ENCODE results near the gene TRDN. TPM values are rescaled to one million over a fixed set of nuclear protein-coding genes. Genes with fewer than 3 reads are reported as not detected.

TRDN gene
- total and polyA plus RNA-seq, 2 donors (not counting 1 experiment from before 2014, with no cell fraction given), result not detected

DNA sequence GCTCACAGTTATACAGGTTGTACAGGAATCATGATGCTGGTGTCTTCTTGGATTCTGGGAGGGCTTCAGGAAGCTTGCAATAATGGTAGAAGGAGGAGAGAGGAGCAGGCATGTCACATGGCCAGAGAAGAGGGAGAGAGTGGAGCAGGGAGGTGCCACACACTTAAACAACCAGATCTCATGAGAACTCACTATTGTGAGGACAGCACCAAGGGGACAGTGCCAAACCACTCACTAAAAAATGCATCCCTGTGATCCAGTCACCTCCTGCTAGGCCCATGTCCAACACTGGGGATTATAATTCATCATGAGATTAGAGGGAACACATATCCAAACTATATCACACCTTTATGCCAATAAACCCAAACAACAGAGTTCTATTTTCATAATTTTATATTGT lies 67.2 kb downstream of the TRDN start:
- no peaks in the 10 kb centered on the region for H4K20me1 ChIP-seq (ENCODE audit: control insufficient read depth, extremely low read depth, insufficient read depth, low read length)
- no peaks in the 10 kb centered on the region for H3K36me3 ChIP-seq (ENCODE audit: control insufficient read depth, insufficient read depth, low read length)
- no peak overlapping the region for H3K27ac ChIP-seq (ENCODE audit: insufficient read depth, low read length)
- H3K27me3 ChIP-seq (ENCODE audit: control insufficient read depth, insufficient read depth, low read length), result no peaks in the 10 kb centered on the region
- no peak overlapping the region for H3K9ac ChIP-seq (ENCODE audit: insufficient read depth, low read length)
- H3K4me3 ChIP-seq (replicated peaks in 1 of 4; ENCODE audit: control extremely low read depth in 1 of 4, insufficient read depth in 1 of 4, low read depth in 3 of 4, low read length in 4 of 4), result no peak overlapping the region
- no peaks in the 10 kb centered on the region for H3K4me1 ChIP-seq (ENCODE audit: control insufficient read depth, extremely low read depth, insufficient read depth, low read length)
- no peaks in the 10 kb centered on the region for H3K9me3 ChIP-seq (ENCODE audit: control insufficient read depth, insufficient read depth, low read depth, low read length)
- H3K79me2 ChIP-seq (ENCODE audit: control insufficient read depth, insufficient read depth, low read length), result no peaks in the 10 kb centered on the region
- DNase-seq (ENCODE audit: low read depth in 2 of 2), result no peak
- no peak overlapping the region for H2AFZ ChIP-seq (ENCODE audit: low read length)
- TF ChIP-seq, protein P1, sequence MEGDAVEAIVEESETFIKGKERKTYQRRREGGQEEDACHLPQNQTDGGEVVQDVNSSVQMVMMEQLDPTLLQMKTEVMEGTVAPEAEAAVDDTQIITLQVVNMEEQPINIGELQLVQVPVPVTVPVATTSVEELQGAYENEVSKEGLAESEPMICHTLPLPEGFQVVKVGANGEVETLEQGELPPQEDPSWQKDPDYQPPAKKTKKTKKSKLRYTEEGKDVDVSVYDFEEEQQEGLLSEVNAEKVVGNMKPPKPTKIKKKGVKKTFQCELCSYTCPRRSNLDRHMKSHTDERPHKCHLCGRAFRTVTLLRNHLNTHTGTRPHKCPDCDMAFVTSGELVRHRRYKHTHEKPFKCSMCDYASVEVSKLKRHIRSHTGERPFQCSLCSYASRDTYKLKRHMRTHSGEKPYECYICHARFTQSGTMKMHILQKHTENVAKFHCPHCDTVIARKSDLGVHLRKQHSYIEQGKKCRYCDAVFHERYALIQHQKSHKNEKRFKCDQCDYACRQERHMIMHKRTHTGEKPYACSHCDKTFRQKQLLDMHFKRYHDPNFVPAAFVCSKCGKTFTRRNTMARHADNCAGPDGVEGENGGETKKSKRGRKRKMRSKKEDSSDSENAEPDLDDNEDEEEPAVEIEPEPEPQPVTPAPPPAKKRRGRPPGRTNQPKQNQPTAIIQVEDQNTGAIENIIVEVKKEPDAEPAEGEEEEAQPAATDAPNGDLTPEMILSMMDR (conservative IDR thresholded peaks at IDR 0.05 in 1 of 2, IDR thresholded peaks at IDR 0.05 in 1 of 2; ENCODE audit: low read depth in 1 of 2, low read length in 2 of 2), result no peak
- no peak for TF ChIP-seq EZH2 (IDR thresholded peaks at IDR 0.05; ENCODE audit: low read length, missing control alignments)
- no peak overlapping the region for H3K4me2 ChIP-seq (ENCODE audit: extremely low read depth, insufficient read depth, low read length)

GRCh38 chr6:123565529-123565928 lies 71.2 kb downstream of the TRDN start:
- Histone ChIP-seq H2AFZ (ENCODE audit: low read length) (no peak overlapping the region), H4K20me1 (ENCODE audit: control insufficient read depth, extremely low read depth, insufficient read depth, low read length) (no peaks in the 10 kb centered on the region), H3K4me1 (ENCODE audit: control insufficient read depth, extremely low read depth, insufficient read depth, low read length) (no peaks in the 10 kb centered on the region), H3K27ac (ENCODE audit: insufficient read depth, low read length) (no peak overlapping the region), H3K4me2 (ENCODE audit: extremely low read depth, insufficient read depth, low read length) (no peak overlapping the region), H3K4me3 (replicated peaks in 1 of 4; ENCODE audit: control extremely low read depth in 1 of 4, insufficient read depth in 1 of 4, low read depth in 3 of 4, low read length in 4 of 4) (no peak overlapping the region), H3K9ac (ENCODE audit: insufficient read depth, low read length) (no peak overlapping the region), H3K9me3 (ENCODE audit: control insufficient read depth, insufficient read depth, low read depth, low read length) (no peaks in the 10 kb centered on the region), H3K36me3 (ENCODE audit: control insufficient read depth, insufficient read depth, low read length) (no peaks in the 10 kb centered on the region), H3K27me3 (ENCODE audit: control insufficient read depth, insufficient read depth, low read length) (no peaks in the 10 kb centered on the region), H3K79me2 (ENCODE audit: control insufficient read depth, insufficient read depth, low read length) (no peaks in the 10 kb centered on the region)
- TF ChIP-seq, protein P1 (conservative IDR thresholded peaks at IDR 0.05 in 1 of 2, IDR thresholded peaks at IDR 0.05 in 1 of 2; ENCODE audit: low read depth in 1 of 2, low read length in 2 of 2), result no peak
- TF ChIP-seq EZH2 (IDR thresholded peaks at IDR 0.05; ENCODE audit: low read length, missing control alignments), result no peak
- DNase-seq (ENCODE audit: low read depth in 2 of 2), result no peak

- Histone ChIP-seq H4K20me1 (ENCODE audit: control insufficient read depth, extremely low read depth, insufficient read depth, low read length) (no peaks in the 10 kb centered on the region), H3K79me2 (ENCODE audit: control insufficient read depth, insufficient read depth, low read length) (no peaks in the 10 kb centered on the region), H2AFZ (ENCODE audit: low read length) (no peak overlapping the region), H3K9ac (ENCODE audit: insufficient read depth, low read length) (no peak overlapping the region), H3K4me3 (replicated peaks in 1 of 4; ENCODE audit: control extremely low read depth in 1 of 4, insufficient read depth in 1 of 4, low read depth in 3 of 4, low read length in 4 of 4) (no peak overlapping the region), H3K4me1 (ENCODE audit: control insufficient read depth, extremely low read depth, insufficient read depth, low read length) (no peaks in the 10 kb centered on the region), H3K36me3 (ENCODE audit: control insufficient read depth, insufficient read depth, low read length) (no peaks in the 10 kb centered on the region), H3K4me2 (ENCODE audit: extremely low read depth, insufficient read depth, low read length) (no peak overlapping the region), H3K27me3 (ENCODE audit: control insufficient read depth, insufficient read depth, low read length) (no peaks in the 10 kb centered on the region), H3K9me3 (ENCODE audit: control insufficient read depth, insufficient read depth, low read depth, low read length) (no peaks in the 10 kb centered on the region), H3K27ac (ENCODE audit: insufficient read depth, low read length) (no peak overlapping the region)
- no peak for TF ChIP-seq EZH2 (IDR thresholded peaks at IDR 0.05; ENCODE audit: low read length, missing control alignments)
- TF ChIP-seq, protein P1 (conservative IDR thresholded peaks at IDR 0.05 in 1 of 2, IDR thresholded peaks at IDR 0.05 in 1 of 2; ENCODE audit: low read depth in 1 of 2, low read length in 2 of 2), result no peak
- DNase-seq (ENCODE audit: low read depth in 2 of 2), result no peak
Observed at GRCh38 chr6:123564361-123564760, 72.4 kb downstream of the TRDN start.
